IgD-negative memory B cell (primary cell): ENCODE results near the gene VPS37B. TPM values are rescaled to one million over a fixed set of nuclear protein-coding genes. Genes with fewer than 3 reads are reported as not detected.

ENCODE experiments used
- H3K27ac Mint-ChIP-seq, 3 donors: one replicate each; pipeline ENCODE4 v1.8.0; 2020 to 2022; ENCODE audit warnings: mild to moderate bottlenecking in 3 of 3, mixed read lengths in 3 of 3, moderate library complexity in 1 of 3
- H3K27me3 Mint-ChIP-seq: one replicate; pipeline ENCODE4 v1.8.0; 2021; ENCODE audit warnings: mixed read lengths
- H3K36me3 Mint-ChIP-seq: one replicate; pipeline ENCODE4 v1.8.0; 2020; ENCODE audit warnings: mild to moderate bottlenecking, mixed read lengths
- H3K4me1 Mint-ChIP-seq, 3 donors: one replicate each; pipeline ENCODE4 v1.8.0; 2020 to 2022; ENCODE audit warnings: mixed read lengths in 3 of 3, mild to moderate bottlenecking in 1 of 3
- H3K4me3 Mint-ChIP-seq, 4 donors: one replicate each; pipeline ENCODE4 v1.8.0; 2020 to 2022; ENCODE audit warnings: mild to moderate bottlenecking in 4 of 4, mixed read lengths in 4 of 4, moderate library complexity in 3 of 4
- H3K9me3 Mint-ChIP-seq, 3 donors: one replicate each; pipeline ENCODE4 v1.8.0; 2020 to 2021; ENCODE audit warnings: mixed read lengths in 3 of 3, mild to moderate bottlenecking in 1 of 3
- polyA plus RNA-seq: library from polyadenylated mRNA; unstranded; fragments of 300-500 nt; fragmentation: Illumina TruSeq; gene quantifications from one replicate; pipeline ENCODE4 v1.2.3, GENCODE V29; 2021

VPS37B gene
- polyA plus RNA-seq, 1 donor from 2014 or later: 48.1 TPM

- Mint-ChIP-seq H3K27ac (peak overlapping the region; percentile 71 to 80 (median 76)), H3K4me1 (peaks cover 39 to 64% (median 55%) of the 10 kb centered on the region in 3 donors), H3K9me3 (no peaks in the 10 kb centered on the region), H3K27me3 (no peaks in the 10 kb centered on the region), H3K4me3 (peak overlapping the region; percentile 83 to 94 (median 94)), H3K36me3 (peaks cover 14% of the 10 kb centered on the region)
Observed at GRCh38 chr12:122870163-122870842, 25.6 kb downstream of the VPS37B start.

GRCh38 chr12:122869207-122869973 is 26.5 kb downstream of the VPS37B start:
- H3K4me3 Mint-ChIP-seq: peak overlapping the region; percentile 61 to 85 (median 73)
- peaks cover 14% of the 10 kb centered on the region for H3K36me3 Mint-ChIP-seq
- no peaks in the 10 kb centered on the region for H3K27me3 Mint-ChIP-seq
- no peaks in the 10 kb centered on the region for H3K9me3 Mint-ChIP-seq
- H3K27ac Mint-ChIP-seq: peak overlapping the region in 2 of 3 donors; percentile 71 to 82
- peaks cover 42 to 66% (median 52%) of the 10 kb centered on the region in 3 donors for H3K4me1 Mint-ChIP-seq

GRCh38 chr12:122868471-122869177 is 27.3 kb downstream of the VPS37B start:
- peaks cover 14% of the 10 kb centered on the region for H3K36me3 Mint-ChIP-seq
- peak overlapping the region in 2 of 3 donors; percentile 61 to 82 for H3K27ac Mint-ChIP-seq
- no peaks in the 10 kb centered on the region for H3K9me3 Mint-ChIP-seq
- H3K27me3 Mint-ChIP-seq: no peaks in the 10 kb centered on the region
- peak overlapping the region in 3 of 4 donors; percentile 22 to 63 (median 47) for H3K4me3 Mint-ChIP-seq
- H3K4me1 Mint-ChIP-seq: peaks cover 37 to 62% (median 46%) of the 10 kb centered on the region in 3 donors

GRCh38 chr12:122867691-122868461 is 28.0 kb downstream of the VPS37B start:
- H3K27ac Mint-ChIP-seq: peak overlapping the region in 2 of 3 donors; percentile 57 to 90
- no peaks in the 10 kb centered on the region for H3K27me3 Mint-ChIP-seq
- no peaks in the 10 kb centered on the region for H3K9me3 Mint-ChIP-seq
- peaks cover 14% of the 10 kb centered on the region for H3K36me3 Mint-ChIP-seq
- H3K4me1 Mint-ChIP-seq: peaks cover 36 to 60% (median 46%) of the 10 kb centered on the region in 3 donors
- peak overlapping the region in 1 of 4 donors; percentile 12 for H3K4me3 Mint-ChIP-seq

DNA sequence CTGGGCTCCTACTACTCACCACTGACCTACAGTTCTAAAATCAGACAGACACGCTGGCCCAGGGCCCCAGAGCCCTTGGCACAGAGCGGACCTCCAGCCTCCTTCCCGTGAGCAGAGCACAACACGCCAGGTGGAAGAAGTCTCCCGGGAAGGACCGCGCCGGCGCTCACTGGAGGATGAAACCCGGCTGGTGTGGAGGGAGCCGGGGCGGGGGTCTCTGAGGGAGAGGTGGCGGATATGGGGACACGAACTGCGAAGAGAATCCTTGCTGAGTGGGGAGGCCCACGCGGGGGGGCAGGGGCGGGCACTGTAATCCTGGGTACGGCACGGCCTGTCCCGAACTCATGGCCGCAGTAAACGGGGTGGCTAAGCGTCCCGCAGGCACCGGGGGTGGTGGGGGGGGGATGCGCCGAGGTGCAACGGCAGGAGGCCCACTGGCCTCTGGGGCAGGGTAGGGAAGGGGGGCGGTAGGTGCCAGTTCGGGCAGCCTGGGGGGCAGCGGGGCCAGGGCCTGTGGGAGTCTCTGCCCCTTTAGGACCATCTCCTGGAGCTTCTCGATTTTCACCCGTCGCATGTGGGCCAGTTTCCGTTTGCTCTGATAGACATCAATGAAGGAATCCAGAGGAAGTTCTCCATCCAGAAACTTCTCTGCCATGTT is 28.8 kb downstream of the VPS37B start:
- Mint-ChIP-seq H3K4me1 (peaks cover 33 to 57% (median 40%) of the 10 kb centered on the region in 3 donors), H3K4me3 (peak overlapping the region in 3 of 4 donors; percentile 12 to 65 (median 56))

GRCh38 chr12:122866379-122866778 is 29.5 kb downstream of the VPS37B start:
- Mint-ChIP-seq H3K27me3 (no peaks in the 10 kb centered on the region), H3K4me3 (peak overlapping the region in 1 of 4 donors; percentile 56), H3K4me1 (peaks cover 28 to 52% (median 36%) of the 10 kb centered on the region in 3 donors), H3K27ac (peak overlapping the region; percentile 31 to 84 (median 48)), H3K36me3 (peaks cover 11% of the 10 kb centered on the region), H3K9me3 (no peaks in the 10 kb centered on the region)

More for the DNA sequence above, 28.8 kb downstream of the VPS37B start:
- Mint-ChIP-seq H3K9me3 (no peaks in the 10 kb centered on the region), H3K27ac (peak overlapping the region; percentile 48 to 90 (median 84)), H3K27me3 (no peaks in the 10 kb centered on the region), H3K36me3 (peaks cover 14% of the 10 kb centered on the region)

DNA sequence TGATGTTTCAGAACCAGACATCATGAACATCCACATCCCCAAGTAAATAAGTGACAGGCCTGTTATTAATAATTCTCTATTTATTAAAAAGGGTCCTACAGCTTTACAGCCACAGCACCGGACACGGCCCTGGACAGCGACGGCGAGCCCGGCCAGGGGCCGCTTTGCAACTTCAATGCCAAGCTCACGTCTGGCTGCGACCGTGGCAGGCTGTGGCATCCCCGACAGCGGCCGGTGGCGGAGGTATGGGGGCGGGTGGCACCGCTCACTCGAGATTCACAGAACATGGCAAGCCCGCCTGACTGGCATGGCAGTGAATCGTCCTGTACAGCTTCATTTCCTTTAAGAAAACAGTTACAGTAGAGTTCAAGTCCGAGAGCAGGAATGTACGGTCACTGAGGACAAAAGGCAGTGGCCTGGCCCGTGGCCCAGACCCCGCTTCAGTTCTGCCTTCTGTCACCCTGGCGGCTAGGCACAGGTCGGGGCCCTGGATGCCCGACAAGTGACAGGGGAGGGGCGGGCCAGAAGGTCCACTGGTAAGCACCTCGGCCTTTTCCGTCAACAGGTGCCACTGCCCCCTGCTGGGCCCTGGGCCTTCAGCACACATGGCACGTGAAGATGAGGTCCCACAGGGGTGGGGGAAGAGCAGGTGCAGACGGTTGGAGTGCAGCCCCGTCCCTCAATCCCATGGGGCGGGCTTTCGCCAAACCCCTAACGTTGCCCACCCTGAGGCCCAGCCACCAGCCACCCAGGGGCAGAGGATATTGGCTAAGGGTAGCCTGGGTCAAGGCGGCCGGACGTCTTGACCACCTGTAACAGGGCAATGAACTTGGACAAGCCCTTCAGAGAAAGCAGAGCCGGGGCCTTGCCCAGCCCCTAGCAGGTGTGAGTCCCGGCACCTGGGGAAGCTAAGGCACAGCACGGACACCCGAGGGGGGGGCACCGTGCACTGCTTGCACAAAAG is 30.4 kb downstream of the VPS37B start:
- Mint-ChIP-seq H3K27ac (peak overlapping the region; percentile 18 to 84 (median 31)), H3K9me3 (no peaks in the 10 kb centered on the region), H3K27me3 (no peaks in the 10 kb centered on the region), H3K4me1 (peaks cover 24 to 47% (median 30%) of the 10 kb centered on the region in 3 donors), H3K4me3 (peak overlapping the region in 2 of 4 donors; percentile 32 to 56), H3K36me3 (peaks cover 8% of the 10 kb centered on the region)

DNA sequence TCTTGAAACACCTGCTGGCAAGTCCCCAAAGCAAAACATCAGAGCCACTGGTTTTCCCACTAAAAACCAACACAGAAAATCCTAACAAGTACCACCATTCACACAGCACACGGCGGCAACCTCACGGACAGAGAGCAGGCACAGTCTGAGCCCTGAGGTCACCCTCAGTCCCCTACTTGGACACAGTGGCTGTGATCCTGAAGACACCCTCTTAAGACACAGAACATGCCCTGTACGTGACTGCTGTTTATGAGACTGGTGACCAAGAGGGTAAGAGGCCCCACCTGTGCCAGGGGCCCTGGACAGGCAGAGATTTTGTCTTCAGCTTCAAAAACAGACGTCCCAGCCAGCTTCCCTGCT is 31.1 kb downstream of the VPS37B start:
- Mint-ChIP-seq H3K4me1 (peaks cover 24 to 41% (median 27%) of the 10 kb centered on the region in 3 donors), H3K36me3 (peaks cover 8% of the 10 kb centered on the region), H3K4me3 (peak overlapping the region in 2 of 4 donors; percentile 32 to 56)

DNA sequence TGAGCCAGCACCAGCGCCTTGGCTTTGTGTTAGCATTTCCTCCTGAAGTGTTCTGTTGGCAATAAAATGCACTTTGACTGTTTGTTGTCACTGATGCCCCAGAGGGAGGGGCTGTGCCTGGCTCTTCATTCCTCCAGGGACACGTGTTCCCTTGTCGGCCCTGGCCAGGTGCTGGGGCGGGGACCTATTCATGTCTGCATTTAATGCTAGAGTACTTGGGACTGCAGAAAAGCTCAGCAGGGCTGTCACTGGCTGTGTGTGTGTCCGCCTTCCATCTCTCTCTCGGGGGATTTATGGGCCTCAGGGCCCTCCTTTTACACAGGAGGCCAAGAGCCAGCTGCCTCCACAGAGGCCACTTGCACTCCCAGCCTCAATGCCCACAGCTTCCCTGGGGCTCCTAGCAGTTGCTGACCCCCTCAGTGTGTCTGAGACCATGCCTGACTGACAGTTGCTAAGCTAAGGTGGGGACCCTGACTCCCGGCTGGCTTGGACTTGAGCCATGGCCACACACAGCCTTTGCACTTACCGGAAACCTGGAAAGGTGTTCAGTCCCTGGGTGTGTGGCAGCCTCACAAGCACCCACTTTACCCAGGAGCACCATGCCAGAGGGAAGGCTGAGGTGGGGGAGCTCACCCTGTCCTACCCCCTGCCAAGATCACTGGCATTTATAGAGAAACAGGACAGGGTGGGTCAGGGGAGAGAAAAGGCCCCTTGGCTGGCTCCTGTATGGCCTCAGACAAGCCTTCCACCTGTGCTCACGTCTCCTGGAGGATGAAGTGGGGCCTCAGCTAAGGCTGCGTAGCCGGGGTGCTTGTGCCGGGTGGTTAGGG is 32.8 kb downstream of the VPS37B start:
- peaks cover 15 to 26% (median 24%) of the 10 kb centered on the region in 3 donors for H3K4me1 Mint-ChIP-seq
- peak overlapping the region; percentile 25 to 85 (median 58) for H3K4me3 Mint-ChIP-seq
- H3K9me3 Mint-ChIP-seq: no peaks in the 10 kb centered on the region
- no peaks in the 10 kb centered on the region for H3K36me3 Mint-ChIP-seq
- peak overlapping the region in 2 of 3 donors; percentile 77 to 84 for H3K27ac Mint-ChIP-seq
- no peaks in the 10 kb centered on the region for H3K27me3 Mint-ChIP-seq

More for the DNA sequence above, 31.1 kb downstream of the VPS37B start:
- peak overlapping the region in 1 of 3 donors; percentile 84 for H3K27ac Mint-ChIP-seq
- no peaks in the 10 kb centered on the region for H3K9me3 Mint-ChIP-seq
- H3K27me3 Mint-ChIP-seq: no peaks in the 10 kb centered on the region

DNA sequence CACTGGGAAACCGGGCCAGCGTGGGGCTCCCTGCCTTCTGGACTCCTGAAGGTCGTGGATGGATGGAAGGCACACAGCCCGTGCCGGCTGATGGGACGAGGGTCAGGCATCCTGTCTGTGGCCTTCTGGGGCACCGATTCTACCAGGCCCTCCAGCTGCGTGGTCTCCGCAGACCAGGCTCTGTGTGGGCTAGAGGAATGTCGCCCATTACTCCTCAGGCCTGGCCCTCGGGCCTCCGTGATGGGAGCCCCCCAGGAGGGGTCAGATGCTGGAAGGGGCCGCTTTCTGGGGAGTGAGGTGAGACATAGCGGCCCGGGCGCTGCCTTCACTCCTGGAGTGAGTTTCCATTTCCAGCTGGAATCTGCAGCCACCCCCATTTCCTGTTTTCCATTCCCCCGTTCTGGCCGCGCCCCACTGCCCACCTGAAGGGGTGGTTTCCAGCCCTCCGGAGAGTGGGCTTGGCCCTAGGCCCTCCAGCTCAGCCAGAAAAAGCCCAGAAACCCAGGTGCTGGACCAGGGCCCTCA is 33.8 kb downstream of the VPS37B start:
- no peaks in the 10 kb centered on the region for H3K27me3 Mint-ChIP-seq
- H3K4me3 Mint-ChIP-seq: peak overlapping the region in 2 of 4 donors; percentile 17 to 70
- peak overlapping the region in 2 of 3 donors; percentile 76 to 84 for H3K27ac Mint-ChIP-seq
- H3K4me1 Mint-ChIP-seq: peaks cover 15 to 26% (median 24%) of the 10 kb centered on the region in 3 donors
- no peaks in the 10 kb centered on the region for H3K9me3 Mint-ChIP-seq
- no peaks in the 10 kb centered on the region for H3K36me3 Mint-ChIP-seq

GRCh38 chr12:122861587-122861970 is 34.3 kb downstream of the VPS37B start:
- no peaks in the 10 kb centered on the region for H3K36me3 Mint-ChIP-seq
- no peaks in the 10 kb centered on the region for H3K27me3 Mint-ChIP-seq
- peaks cover 13 to 24% (median 24%) of the 10 kb centered on the region in 3 donors for H3K4me1 Mint-ChIP-seq
- H3K4me3 Mint-ChIP-seq: peak overlapping the region in 1 of 4 donors; percentile 17
- H3K27ac Mint-ChIP-seq: peak overlapping the region in 2 of 3 donors; percentile 76 to 84
- H3K9me3 Mint-ChIP-seq: no peaks in the 10 kb centered on the region
